ENCODE results near the gene OLFM1. TPM values are rescaled to one million over a fixed set of nuclear protein-coding genes. Genes with fewer than 3 reads are reported as not detected.
"Not testable (repeated sequence)": the region's sequence is repeated elsewhere in the genome, so short reads cannot be mapped to it uniquely, and the experiment has no call there.

Gene OLFM1
- total RNA-seq, 1 experiment from 2014 or later, result 50.9 TPM

- in situ Hi-C loops (cut with HindIII; ENCODE audit: low pct_unique_long_range_greater_than_20kb, low sequenced_read_pairs), result no loop called here
- no peak for DNase-seq (ENCODE audit: low read depth, low spot score)
Observed at GRCh38 chr9:135051316-135052038, 36.0 kb upstream of the OLFM1 start.

DNA sequence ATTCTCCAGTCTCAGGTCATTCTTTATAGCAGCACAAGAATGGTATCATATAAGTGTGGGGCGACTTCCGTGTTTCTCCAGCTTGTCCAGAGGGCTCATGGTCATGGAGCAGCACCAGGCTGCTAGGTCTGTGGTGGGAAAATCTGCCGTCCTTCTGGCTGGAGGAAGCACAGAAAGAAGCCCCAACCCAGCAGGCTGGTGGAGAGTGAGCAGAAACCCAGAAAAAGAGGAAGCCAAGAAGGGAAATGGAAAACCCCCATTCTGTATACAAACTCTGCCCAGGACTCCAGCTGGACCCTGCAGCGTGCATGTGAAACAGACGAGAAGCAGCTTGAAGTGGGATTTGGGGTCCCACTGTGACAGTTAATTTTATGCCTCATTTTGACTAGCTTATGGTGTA, 34.3 kb upstream of the OLFM1 start:
- no peak for DNase-seq (ENCODE audit: low read depth, low spot score)
- in situ Hi-C loops (cut with HindIII; ENCODE audit: low pct_unique_long_range_greater_than_20kb, low sequenced_read_pairs), result no loop called here

- in situ Hi-C loops (cut with HindIII; ENCODE audit: low pct_unique_long_range_greater_than_20kb, low sequenced_read_pairs), result no loop called here
- no peak for DNase-seq (ENCODE audit: low read depth, low spot score)
Observed at GRCh38 chr9:135055181-135055580, 32.3 kb upstream of the OLFM1 start.

- in situ Hi-C loops (cut with HindIII; ENCODE audit: low pct_unique_long_range_greater_than_20kb, low sequenced_read_pairs), result no loop called here
Observed at GRCh38 chr9:135056541-135056940, 30.9 kb upstream of the OLFM1 start.

DNA sequence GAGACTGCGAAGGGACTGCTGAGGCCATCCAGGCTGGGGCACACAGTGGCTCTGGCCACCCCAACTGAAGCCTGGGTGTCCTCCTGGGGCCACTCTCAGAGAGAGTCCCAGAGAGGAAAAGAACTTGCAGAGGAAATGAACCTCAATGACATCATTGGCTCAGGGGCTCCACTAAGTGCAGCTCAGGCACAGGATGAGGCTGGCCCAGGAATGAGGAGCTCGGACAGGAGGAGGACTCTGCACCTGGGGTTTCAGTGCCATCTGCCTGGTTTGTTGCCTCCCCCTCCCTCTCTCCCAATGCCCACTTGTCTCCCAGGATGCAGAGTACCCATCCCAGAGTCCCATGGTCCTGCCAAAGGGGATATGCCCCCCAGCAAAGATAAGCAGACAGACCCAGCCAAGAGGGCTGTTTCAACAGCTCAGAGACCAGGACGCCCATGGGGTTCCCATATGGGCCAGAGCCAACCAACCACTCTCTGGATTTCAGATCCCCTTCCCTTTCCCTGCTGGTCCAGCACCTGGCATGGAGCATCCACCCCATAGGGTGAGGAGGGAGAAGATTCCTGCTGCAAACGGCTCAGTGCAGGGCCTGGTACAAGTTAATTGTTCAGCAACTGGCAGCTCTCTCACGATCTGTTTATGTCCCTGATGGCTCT, 26.9 kb upstream of the OLFM1 start:
- in situ Hi-C loops (cut with HindIII; ENCODE audit: low pct_unique_long_range_greater_than_20kb, low sequenced_read_pairs), result no loop called here
- no peak for DNase-seq (ENCODE audit: low read depth, low spot score)

More at GRCh38 chr9:135056541-135056940, 30.9 kb upstream of the OLFM1 start:
- no peak for DNase-seq (ENCODE audit: low read depth, low spot score)

DNA sequence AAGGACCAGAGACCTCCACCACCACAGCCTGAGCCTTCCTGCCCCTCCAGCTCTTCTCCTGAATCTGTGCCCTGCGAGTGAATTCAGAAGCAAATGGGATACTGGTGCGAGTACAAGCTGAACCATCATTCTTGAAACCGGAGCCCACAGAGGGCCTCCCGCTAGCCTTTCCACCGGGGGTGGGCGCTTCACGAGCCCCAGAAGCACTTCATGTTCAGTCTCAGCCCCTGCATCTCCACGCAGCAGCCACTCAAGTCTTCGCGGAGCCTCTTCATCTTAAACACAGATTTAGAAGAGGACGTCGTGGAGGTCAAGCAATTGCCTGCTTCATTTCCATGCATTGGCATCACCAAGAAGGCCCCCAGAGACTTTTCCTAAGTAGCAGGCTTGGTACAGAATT, 26.0 kb upstream of the OLFM1 start:
- in situ Hi-C loops (cut with HindIII; ENCODE audit: low pct_unique_long_range_greater_than_20kb, low sequenced_read_pairs), result no loop called here
- DNase-seq (ENCODE audit: low read depth, low spot score), result no peak

DNA sequence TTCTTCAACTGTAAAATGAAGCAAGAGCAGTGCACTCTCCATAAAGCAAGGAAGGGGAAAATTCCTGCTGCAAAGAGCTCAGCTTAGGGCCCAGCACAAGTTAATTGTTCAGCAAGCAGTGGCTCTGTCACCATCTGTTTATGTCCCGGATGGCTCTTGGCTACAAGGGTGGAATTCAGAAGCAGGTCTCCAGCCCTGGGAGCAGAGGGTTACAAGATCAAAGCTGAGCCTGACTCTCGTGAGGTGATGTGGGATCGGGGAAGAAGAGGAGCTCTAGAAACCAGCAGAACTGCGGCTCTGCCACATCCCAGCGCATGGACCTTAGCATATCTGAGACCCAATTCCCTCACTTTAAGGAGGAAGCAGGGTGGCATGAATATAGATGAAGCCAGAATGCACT, 25.2 kb upstream of the OLFM1 start:
- no peak for DNase-seq (ENCODE audit: low read depth, low spot score)
- in situ Hi-C loops (cut with HindIII; ENCODE audit: low pct_unique_long_range_greater_than_20kb, low sequenced_read_pairs), result no loop called here

DNA sequence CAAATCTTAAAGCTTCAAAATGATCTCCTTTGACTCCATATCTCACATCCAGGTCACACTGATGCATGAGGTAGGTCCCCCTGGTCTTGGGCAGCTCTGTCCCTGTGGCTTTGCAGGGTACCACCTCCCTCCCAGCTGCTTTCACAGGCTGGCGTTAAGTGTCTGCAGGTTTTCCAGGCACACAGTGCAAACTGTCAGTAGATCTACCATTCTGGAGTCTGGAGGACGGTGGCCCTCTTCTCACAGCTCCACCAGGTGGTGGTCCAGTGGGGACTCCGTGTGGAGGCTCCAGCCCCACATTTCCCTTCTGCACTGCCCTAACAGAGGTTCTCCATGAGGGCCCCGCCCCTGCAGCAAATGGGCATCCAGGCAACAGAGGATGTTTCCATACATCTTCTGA, 24.0 kb upstream of the OLFM1 start:
- in situ Hi-C loops (cut with HindIII; ENCODE audit: low pct_unique_long_range_greater_than_20kb, low sequenced_read_pairs); DNase-seq (ENCODE audit: low read depth, low spot score): not testable (repeated sequence)

DNA sequence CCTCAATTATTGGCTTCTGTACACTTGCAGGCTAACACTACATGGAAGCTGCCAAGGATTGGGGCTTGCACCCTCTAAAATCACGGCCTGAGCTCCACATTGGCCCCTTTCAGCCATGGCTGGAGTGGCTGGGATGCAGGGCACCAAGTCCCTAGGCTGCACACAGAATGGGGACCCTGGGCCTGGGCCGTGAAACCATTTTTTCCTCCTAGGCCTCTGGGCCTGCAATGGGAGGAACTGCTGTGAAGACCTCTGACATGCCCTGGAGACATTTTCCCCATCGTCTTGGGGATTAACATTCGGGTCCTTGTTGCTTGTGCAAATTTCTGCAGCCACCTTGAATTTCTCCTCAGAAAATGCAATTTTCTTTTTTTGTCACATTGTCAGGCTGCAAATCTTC, 23.6 kb upstream of the OLFM1 start:
- in situ Hi-C loops (cut with HindIII; ENCODE audit: low pct_unique_long_range_greater_than_20kb, low sequenced_read_pairs); DNase-seq (ENCODE audit: low read depth, low spot score): not testable (repeated sequence)

- in situ Hi-C loops (cut with HindIII; ENCODE audit: low pct_unique_long_range_greater_than_20kb, low sequenced_read_pairs), result no loop called here
- no peak for DNase-seq (ENCODE audit: low read depth, low spot score)
Observed at GRCh38 chr9:135065151-135065550, 22.3 kb upstream of the OLFM1 start.

DNA sequence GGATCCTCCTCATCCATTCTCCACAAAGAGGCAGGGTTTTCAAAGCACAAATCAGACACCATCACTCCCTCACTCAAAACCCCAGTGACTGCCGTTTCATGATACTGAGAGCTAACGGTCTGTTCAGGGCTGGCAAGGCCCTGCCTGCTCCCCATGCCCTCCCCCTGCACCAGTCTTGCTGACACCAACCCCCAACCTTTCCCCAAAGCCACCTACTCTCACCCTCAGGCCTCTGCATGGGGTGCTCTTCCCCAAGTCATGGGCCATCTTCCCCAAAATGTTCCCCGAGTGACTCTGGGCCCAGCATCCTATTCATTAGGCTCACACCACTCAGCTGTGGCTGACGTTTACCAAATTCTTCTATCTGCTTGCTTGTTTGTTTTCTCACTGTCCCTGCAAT, 21.7 kb upstream of the OLFM1 start:
- DNase-seq (ENCODE audit: low read depth, low spot score), result no peak
- in situ Hi-C loops (cut with HindIII; ENCODE audit: low pct_unique_long_range_greater_than_20kb, low sequenced_read_pairs), result no loop called here

DNA sequence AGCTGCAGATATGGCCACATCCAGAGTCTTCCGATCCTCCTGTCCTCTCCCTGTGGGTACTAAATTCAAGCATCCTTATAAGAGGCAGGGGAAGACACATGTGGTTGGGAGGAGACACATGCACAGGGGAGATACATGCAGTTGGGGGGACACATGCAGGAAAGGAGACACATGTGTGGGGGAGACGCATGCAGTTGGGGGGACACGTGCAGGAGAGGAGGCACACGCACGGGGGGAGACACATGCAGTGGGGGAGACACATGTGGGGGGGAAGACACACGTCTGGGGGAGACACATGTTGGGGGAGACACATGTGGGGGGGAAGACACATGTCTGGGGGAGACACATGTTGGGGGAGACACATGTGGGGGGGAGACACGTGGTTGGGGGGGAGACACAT, 21.2 kb upstream of the OLFM1 start:
- in situ Hi-C loops (cut with HindIII; ENCODE audit: low pct_unique_long_range_greater_than_20kb, low sequenced_read_pairs), result no loop called here
- no peak for DNase-seq (ENCODE audit: low read depth, low spot score)

DNA sequence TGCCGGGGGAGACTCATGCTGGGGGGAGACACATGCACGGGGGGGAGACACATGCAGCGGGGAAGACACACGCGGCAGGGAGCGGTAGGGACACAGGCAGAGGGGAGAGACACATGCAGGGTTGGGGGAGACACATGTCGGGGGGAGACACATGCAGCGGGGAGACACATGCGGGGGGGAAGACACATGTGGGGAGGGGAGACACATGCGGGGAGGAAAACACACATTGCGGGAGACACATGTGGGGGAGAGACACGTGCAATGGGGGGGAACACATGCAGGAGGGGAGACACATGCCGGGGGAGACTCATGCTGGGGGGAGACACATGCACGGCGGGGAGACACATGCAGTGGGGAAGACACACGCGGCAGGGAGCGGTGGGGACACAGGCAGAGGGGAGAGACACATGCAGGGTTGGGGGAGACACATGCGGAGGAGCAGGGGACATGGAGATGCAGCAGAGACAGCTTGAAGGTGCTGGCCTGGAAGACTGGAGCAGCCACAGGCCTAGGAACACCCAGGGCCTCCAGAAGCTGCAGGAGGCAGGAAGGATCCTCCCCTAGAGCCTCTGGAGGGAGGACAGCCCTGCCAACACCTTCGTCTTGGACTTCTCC, 20.3 kb upstream of the OLFM1 start:
- in situ Hi-C loops (cut with HindIII; ENCODE audit: low pct_unique_long_range_greater_than_20kb, low sequenced_read_pairs), result no loop called here
- no peak for DNase-seq (ENCODE audit: low read depth, low spot score)

- DNase-seq (ENCODE audit: low read depth, low spot score), result no peak
- in situ Hi-C loops (cut with HindIII; ENCODE audit: low pct_unique_long_range_greater_than_20kb, low sequenced_read_pairs), result no loop called here
Observed at GRCh38 chr9:135068776-135069415, 18.6 kb upstream of the OLFM1 start.

GRCh38 chr9:135069558-135070197, 17.8 kb upstream of the OLFM1 start:
- no peak for DNase-seq (ENCODE audit: low read depth, low spot score)
- in situ Hi-C loops (cut with HindIII; ENCODE audit: low pct_unique_long_range_greater_than_20kb, low sequenced_read_pairs), result no loop called here

GRCh38 chr9:135070198-135070951, 17.1 kb upstream of the OLFM1 start:
- no peak for DNase-seq (ENCODE audit: low read depth, low spot score)

DNA sequence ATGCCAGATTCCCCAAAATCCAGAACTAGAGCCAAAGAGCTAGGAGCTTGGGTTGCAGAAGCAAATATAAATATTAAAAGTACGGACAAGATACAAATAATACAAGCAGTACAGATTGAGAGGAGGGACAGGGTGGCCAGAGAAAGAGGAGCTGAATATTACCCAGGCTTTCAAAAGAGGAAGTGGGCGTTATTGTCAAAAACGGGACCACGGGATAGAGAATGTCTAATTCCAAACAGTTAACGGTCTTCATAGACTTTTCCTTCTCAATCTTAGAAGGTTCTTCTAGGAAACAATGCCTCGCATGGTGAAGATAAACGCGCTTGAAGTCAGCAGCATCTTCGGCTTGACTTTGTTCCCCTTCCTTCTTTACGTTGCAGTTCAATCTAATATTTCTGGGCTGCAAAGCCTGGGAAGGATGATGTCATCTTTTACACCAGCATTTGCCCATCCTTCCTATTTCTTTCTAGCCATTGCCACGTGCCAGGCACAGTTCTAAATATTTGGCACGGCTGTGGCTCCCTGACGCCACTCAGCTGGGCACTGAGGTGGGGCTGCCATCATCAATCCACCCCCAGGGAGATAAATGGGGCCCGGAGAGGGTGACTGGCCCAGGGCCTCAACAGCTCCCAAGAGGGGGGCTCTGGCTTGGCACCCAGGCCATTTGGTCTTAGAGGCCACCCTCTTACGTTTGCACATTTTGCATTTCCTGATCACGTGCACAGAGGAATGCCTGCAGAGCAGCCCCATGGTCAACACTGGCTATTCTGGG, 16.3 kb upstream of the OLFM1 start:
- no peak for DNase-seq (ENCODE audit: low read depth, low spot score)
- in situ Hi-C loops (cut with HindIII; ENCODE audit: low pct_unique_long_range_greater_than_20kb, low sequenced_read_pairs), result no loop called here

More at GRCh38 chr9:135070198-135070951, 17.1 kb upstream of the OLFM1 start:
- in situ Hi-C loops (cut with HindIII; ENCODE audit: low pct_unique_long_range_greater_than_20kb, low sequenced_read_pairs), result no loop called here
